NCI-H748 (cell line): ENCODE results near the gene TLR6.
A peak's percentile ranks its signal among the peaks of the same experiment; 100 is the strongest.
"Not testable (repeated sequence)": the region's sequence is repeated elsewhere in the genome, so short reads cannot be mapped to it uniquely, and the experiment has no call there.

Experiments
- DNase-seq: peaks from one replicate; lab custom pipeline; 2025; ENCODE audit not compliant: unreplicated experiment; lab: John Stamatoyannopoulos, UW

Gene TLR6

DNA sequence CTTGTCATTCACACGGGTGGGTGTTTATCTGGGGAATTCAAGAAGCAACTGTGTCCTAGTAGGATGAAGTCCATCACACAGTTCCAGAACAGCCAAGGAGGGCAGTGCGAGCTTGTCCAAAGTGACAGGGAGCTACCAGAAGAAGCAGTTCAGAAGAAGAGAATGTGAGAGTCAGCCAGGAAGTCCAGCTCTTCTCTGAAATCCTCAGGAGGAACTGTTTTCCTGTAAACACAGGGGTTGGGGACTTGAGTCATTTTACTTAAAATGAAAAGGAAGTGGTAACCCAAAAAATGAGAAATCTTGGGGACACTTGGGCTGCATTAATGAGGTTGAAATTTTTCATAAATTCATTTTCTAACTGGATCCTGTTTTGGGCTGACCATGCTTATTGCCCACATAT, 65.6 kb downstream of the TLR6 start:
- DNase-seq: no peak

GRCh38 chr4:38788317-38788716, 68.3 kb downstream of the TLR6 start:
- no peak for DNase-seq

GRCh38 chr4:38787693-38788092, 68.9 kb downstream of the TLR6 start:
- DNase-seq: no peak

GRCh38 chr4:38785901-38786402, 70.7 kb downstream of the TLR6 start:
- no peak for DNase-seq

DNA sequence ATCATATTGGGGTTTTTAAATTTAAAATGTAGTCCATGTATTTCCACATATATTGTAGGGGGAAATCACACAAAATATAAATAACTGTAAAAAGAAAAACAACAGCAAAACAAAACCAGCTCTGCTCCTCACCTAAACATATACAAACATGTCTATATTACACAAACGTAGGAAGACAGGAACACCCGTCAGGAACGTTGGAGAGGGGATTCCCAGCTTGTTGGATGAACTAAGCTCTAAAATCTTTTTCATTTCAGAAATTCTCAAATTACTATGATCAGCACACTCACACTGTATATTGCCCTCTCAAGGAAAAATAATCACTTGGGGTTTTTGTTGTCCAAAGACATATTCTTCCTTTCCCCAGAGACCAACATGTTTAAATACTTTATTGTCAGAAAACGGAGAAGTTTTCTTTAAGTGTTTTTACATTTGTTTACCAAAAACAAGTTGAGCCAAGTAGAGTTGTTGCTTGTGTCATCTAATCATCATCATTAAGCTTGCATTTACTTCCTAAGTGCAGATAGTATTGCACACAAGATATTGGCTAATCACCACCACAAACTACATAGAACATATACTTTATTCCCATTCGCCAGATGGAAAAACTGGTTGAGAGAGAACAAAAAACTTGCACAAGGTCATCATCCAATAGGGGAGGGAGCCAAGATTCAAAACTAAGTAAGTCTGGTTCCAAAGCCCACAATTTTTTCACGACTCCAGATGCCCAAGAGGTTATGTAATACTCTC, 71.4 kb downstream of the TLR6 start:
- no peak for DNase-seq

- DNase-seq: no peak
Observed at GRCh38 chr4:38784141-38784540, 72.5 kb downstream of the TLR6 start.

DNA sequence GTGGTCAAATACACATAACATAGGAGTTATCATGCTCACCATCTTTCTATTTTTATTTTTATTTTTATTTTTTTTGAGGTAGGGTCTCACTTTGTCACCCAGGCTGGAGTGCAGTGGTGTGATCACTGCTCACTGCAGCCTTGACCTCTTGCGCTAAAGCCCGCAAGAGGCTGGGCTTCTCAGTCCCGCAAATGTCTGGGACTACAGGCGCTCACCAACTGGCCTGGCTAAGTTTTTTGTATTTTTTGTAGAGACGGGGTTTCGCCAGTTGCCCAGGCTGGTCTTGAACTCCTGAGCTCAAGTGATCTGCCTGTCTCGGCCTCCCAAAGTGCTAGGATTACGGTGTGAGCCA, 73.5 kb downstream of the TLR6 start:
- DNase-seq: no peak

GRCh38 chr4:38782452-38783108, 74.0 kb downstream of the TLR6 start, which contains the start of gene TLR10:
TLR10 (minus strand) TSS chr4:38782990; CDS start chr4:38775590, 7,400 bp downstream.
- DNase-seq: peak; percentile 60

GRCh38 chr4:38781854-38782261, 74.8 kb downstream of the TLR6 start:
- DNase-seq: no peak

- no peak for DNase-seq
Observed at GRCh38 chr4:38780833-38781484, 75.7 kb downstream of the TLR6 start.

- no peak for DNase-seq
Observed at GRCh38 chr4:38779790-38780189, 76.8 kb downstream of the TLR6 start.

DNA sequence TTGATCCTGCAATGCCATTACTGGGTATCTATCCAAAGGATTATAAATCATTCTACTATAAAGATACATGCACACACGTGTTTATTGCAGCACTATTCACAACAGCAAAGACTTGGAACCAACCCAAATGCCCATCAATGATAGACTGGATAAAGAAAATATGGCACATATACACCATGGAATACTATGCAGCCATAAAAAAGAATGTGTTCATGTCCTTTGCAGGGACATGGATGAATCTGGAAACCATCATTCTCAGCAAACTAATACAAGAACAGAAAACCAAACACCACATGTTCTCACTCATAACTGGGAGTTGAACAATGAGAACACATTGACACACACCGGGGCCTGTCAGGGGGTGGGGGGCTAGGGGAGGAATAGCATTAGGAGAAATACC, 78.7 kb downstream of the TLR6 start:
- not testable (repeated sequence) for DNase-seq

DNA sequence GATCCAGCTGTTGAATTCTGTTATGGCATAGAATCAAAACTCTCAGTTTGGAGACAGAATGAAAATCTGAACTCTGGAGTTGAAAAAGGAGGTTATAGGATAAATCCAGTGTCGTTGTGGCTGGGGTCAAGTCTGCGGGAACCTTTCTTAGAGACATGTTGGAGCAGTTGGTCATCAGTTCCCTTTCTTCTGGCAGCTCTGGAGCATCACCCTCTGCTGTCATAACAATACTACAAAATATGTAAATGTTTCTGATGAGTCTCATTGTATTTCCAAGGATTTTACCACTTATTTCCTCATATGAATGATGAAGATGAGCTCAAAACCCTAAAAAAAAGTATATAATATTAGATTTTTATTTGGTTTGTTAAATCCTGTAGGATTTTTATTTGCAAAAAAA, 81.3 kb downstream of the TLR6 start:
- DNase-seq: no peak

DNA sequence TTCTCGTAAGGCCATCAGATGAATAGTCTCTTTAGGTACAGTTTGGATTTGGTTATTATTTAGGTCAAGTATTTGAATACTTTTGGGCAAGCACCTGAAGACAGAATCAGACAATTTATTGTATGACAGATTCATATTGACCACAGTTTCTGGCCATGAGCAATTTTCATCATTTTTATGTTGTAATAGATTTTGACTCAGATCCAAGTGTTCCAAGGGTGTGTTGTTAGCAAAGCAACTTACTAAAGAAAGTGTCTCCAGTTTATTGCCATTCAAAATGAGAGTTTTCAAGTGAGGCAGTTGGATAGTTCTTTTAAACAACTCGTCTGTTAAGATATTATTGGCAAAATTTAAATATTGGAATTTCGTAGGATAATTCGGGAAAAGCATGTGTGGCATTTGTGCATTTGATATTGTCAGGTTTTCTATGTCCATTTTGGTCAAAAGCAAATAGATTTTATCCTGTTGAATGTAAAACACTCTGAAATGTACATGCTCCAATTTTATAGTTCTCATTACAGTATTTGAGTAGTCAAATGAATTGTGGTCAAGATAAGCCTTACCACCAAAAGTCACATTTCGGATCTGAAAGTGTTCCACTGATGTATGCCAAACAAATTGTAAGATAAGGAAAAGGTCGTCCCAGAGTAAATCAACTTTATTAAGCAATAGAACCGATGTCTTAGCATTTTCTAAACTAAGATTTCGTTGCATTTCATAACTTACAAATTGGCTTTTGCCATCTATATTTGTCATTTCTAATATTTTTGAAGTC, 82.2 kb downstream of the TLR6 start:
- DNase-seq: no peak
